H9 (cell line): ENCODE measurements around the gene FCRL5. TPM values are rescaled to one million over a fixed set of nuclear protein-coding genes. Genes with fewer than 3 reads are reported as not detected.

Source experiments
- DNase-seq: peaks from one replicate; pipeline ENCODE4 v3.0.0-alpha.2; 2017
- H2AFZ ChIP-seq: one replicate; pipeline ENCODE4 v1.6.1; 2013; ENCODE audit warnings: mild to moderate bottlenecking, low read length, control low read depth, moderate library complexity
- H2AK5ac ChIP-seq: 2 replicates; pipeline ENCODE4 v1.6.1; 2013; ENCODE audit warnings: low read length, control low read depth, mixed read lengths; ENCODE audit not compliant: insufficient read length
- H2BK120ac ChIP-seq: one replicate; pipeline ENCODE4 v1.6.1; 2013; ENCODE audit warnings: low read depth, mild to moderate bottlenecking, low read length, control low read depth, inconsistent platforms; ENCODE audit not compliant: poor library complexity, severe bottlenecking
- H2BK12ac ChIP-seq: 2 replicates; pipeline ENCODE4 v1.6.1; 2013; ENCODE audit warnings: low read length, control low read depth, mixed read lengths, low read depth; ENCODE audit not compliant: insufficient read length
- H2BK15ac ChIP-seq: 2 replicates; pipeline ENCODE4 v1.6.1; 2013; ENCODE audit warnings: low read depth, low read length, control low read depth
- H2BK20ac ChIP-seq: one replicate; pipeline ENCODE4 v1.6.1; 2013; ENCODE audit warnings: low read depth, mild to moderate bottlenecking, low read length, control low read depth, inconsistent platforms; ENCODE audit not compliant: poor library complexity, severe bottlenecking
- H2BK5ac ChIP-seq: 2 replicates; pipeline ENCODE4 v1.6.1; 2013; ENCODE audit warnings: low read length, control low read depth, mixed read lengths; ENCODE audit not compliant: insufficient read length
- H3K14ac ChIP-seq: 2 replicates; pipeline ENCODE4 v1.6.1; 2013; ENCODE audit warnings: low read length, control low read depth; ENCODE audit not compliant: insufficient read depth
- H3K18ac ChIP-seq: 2 replicates; pipeline ENCODE4 v1.6.1; 2013; ENCODE audit warnings: low read depth, mild to moderate bottlenecking, mixed read lengths, low read length, control low read depth; ENCODE audit not compliant: insufficient read length
- H3K23ac ChIP-seq: 2 replicates; pipeline ENCODE4 v1.6.1; 2013; ENCODE audit warnings: low read length, control low read depth, mixed read lengths, low read depth; ENCODE audit not compliant: insufficient read length
- H3K23me2 ChIP-seq: 2 replicates; pipeline ENCODE4 v1.6.1; 2013; ENCODE audit warnings: low read depth, mild to moderate bottlenecking, mixed read lengths, low read length, control low read depth; ENCODE audit not compliant: insufficient read length, poor library complexity, severe bottlenecking
- H3K27ac ChIP-seq: 2 replicates; pipeline ENCODE4 v1.5.1; 2013; ENCODE audit warnings: low read length, control low read depth, mixed read lengths, low read depth; ENCODE audit not compliant: insufficient read length
- H3K27me3 ChIP-seq: 2 replicates; pipeline ENCODE4 v1.6.1; 2013; ENCODE audit warnings: low read length, control low read depth, inconsistent platforms; ENCODE audit not compliant: insufficient read depth
- H3K4ac ChIP-seq: 2 replicates; pipeline ENCODE4 v1.6.1; 2013; ENCODE audit warnings: low read depth, mild to moderate bottlenecking, control low read depth, inconsistent platforms, low read length, moderate library complexity
- H3K4me1 ChIP-seq: 2 replicates; pipeline ENCODE4 v1.6.1; 2013; ENCODE audit warnings: low read length, control low read depth, inconsistent platforms; ENCODE audit not compliant: insufficient read depth
- H3K4me2 ChIP-seq: 2 replicates; pipeline ENCODE4 v1.6.1; 2013; ENCODE audit warnings: low read length, control low read depth, mixed read lengths; ENCODE audit not compliant: insufficient read length, insufficient read depth
- H3K56ac ChIP-seq: 2 replicates; pipeline ENCODE4 v1.6.1; 2013; ENCODE audit warnings: low read depth, mild to moderate bottlenecking, mixed read lengths, low read length, control low read depth; ENCODE audit not compliant: insufficient read length
- H3K79me1 ChIP-seq: 2 replicates; pipeline ENCODE4 v1.6.1; 2013; ENCODE audit warnings: low read depth, mild to moderate bottlenecking, moderate library complexity, low read length, control low read depth, inconsistent platforms; ENCODE audit not compliant: insufficient read depth, poor library complexity, severe bottlenecking
- H3K79me2 ChIP-seq: 2 replicates; pipeline ENCODE4 v1.6.1; 2013; ENCODE audit warnings: low read length, control low read depth, inconsistent platforms; ENCODE audit not compliant: insufficient read depth
- H3K9ac ChIP-seq: 2 replicates; pipeline ENCODE4 v1.6.1; 2013; ENCODE audit warnings: low read length, control low read depth, mixed read lengths; ENCODE audit not compliant: insufficient read length; ENCODE audit errors: extremely low read depth
- H3K9me3 ChIP-seq: one replicate; pipeline ENCODE4 v1.6.1; 2013; ENCODE audit warnings: low read depth, low read length, inconsistent platforms; ENCODE audit not compliant: control insufficient read depth
- H3T11ph ChIP-seq: one replicate; pipeline ENCODE4 v1.6.1; 2013; ENCODE audit warnings: mild to moderate bottlenecking, low read length, control low read depth, inconsistent platforms
- H4K20me1 ChIP-seq: one replicate; pipeline ENCODE4 v1.6.1; 2013; ENCODE audit not compliant: control insufficient read depth, insufficient read length, insufficient read depth
- H4K5ac ChIP-seq: 2 replicates; pipeline ENCODE4 v1.6.1; 2013; ENCODE audit warnings: low read depth, mild to moderate bottlenecking, mixed read lengths, low read length, control low read depth; ENCODE audit not compliant: insufficient read length
- H4K8ac ChIP-seq: replicated peaks from 2 replicates; pipeline ENCODE4 v1.6.1; 2013; ENCODE audit warnings: low read length, control low read depth, mixed read lengths, low read depth; ENCODE audit not compliant: insufficient read length
- H4K91ac ChIP-seq: 2 replicates; pipeline ENCODE4 v1.6.1; 2013; ENCODE audit warnings: low read depth, mild to moderate bottlenecking, moderate library complexity, mixed read lengths, low read length, control low read depth; ENCODE audit not compliant: insufficient read length
- H3K27ac Mint-ChIP-seq, 3 experiments: 2 replicates in 2 of 3; 3 replicates in 1 of 3; pipeline ENCODE4 v1.8.0; 2020 to 2021; ENCODE audit warnings: mixed read lengths in 3 of 3, mild to moderate bottlenecking in 1 of 3, moderate library complexity in 1 of 3
- H3K27me3 Mint-ChIP-seq: 2 replicates; pipeline ENCODE4 v1.8.0; 2021; ENCODE audit warnings: low read depth, mild to moderate bottlenecking, moderate library complexity, mixed read lengths
- H3K36me3 Mint-ChIP-seq, 3 experiments: 2 replicates in 2 of 3; 3 replicates in 1 of 3; pipeline ENCODE4 v1.8.0; 2020 to 2021; ENCODE audit warnings: low read depth in 3 of 3, mixed read lengths in 3 of 3; ENCODE audit not compliant: insufficient read depth in 1 of 3
- H3K4me1 Mint-ChIP-seq, 2 experiments: 2 replicates each; pipeline ENCODE4 v1.8.0; 2020; ENCODE audit warnings: mixed read lengths in 2 of 2
- H3K4me3 Mint-ChIP-seq, 2 experiments: 2 replicates in 1 of 2; 3 replicates in 1 of 2; pipeline ENCODE4 v1.8.0; 2020 to 2021; ENCODE audit warnings: mild to moderate bottlenecking in 2 of 2, mixed read lengths in 2 of 2, moderate library complexity in 1 of 2
- H3K9me3 Mint-ChIP-seq, 2 experiments: 2 replicates in 1 of 2; 3 replicates in 1 of 2; pipeline ENCODE4 v1.8.0; 2020; ENCODE audit warnings: mild to moderate bottlenecking in 2 of 2, mixed read lengths in 2 of 2, moderate library complexity in 1 of 2
- WGBS: extraction: QIAGEN DNeasy Blood & Tissue Kit; methylation state at CpG from one replicate; pipeline ENCODE4 v1.1.7; 2013; ENCODE audit warnings: missing lambda C conversion rate, low lambda C conversion rate, mixed read lengths; ENCODE audit not compliant: insufficient read length; ENCODE audit errors: extremely low coverage; 5-methylcytosine and 5-hydroxymethylcytosine counted together
- total RNA-seq: library from RNA; stranded (reverse); gene quantifications from 2 replicates; pipeline ENCODE4 v1.2.1, GENCODE V29; 2021
- TF ChIP-seq, protein P1 (sequence below): fragments of 200-600 bp; sonication (generic); conservative IDR thresholded peaks from 3 replicates; pipeline ENCODE4 v1.8.0; 2021; ENCODE audit warnings: antibody characterized with exemption, mild to moderate bottlenecking

The FCRL5 gene
- total RNA-seq, 1 experiment from 2014 or later = 0.98 TPM

- no peak overlapping the region for H4K8ac ChIP-seq
- peaks cover 7% of the 10 kb centered on the region for H3K9me3 ChIP-seq
- H4K20me1 ChIP-seq = no peaks in the 10 kb centered on the region
- no peaks in the 10 kb centered on the region for H3K27me3 ChIP-seq
- TF ChIP-seq, protein P1, sequence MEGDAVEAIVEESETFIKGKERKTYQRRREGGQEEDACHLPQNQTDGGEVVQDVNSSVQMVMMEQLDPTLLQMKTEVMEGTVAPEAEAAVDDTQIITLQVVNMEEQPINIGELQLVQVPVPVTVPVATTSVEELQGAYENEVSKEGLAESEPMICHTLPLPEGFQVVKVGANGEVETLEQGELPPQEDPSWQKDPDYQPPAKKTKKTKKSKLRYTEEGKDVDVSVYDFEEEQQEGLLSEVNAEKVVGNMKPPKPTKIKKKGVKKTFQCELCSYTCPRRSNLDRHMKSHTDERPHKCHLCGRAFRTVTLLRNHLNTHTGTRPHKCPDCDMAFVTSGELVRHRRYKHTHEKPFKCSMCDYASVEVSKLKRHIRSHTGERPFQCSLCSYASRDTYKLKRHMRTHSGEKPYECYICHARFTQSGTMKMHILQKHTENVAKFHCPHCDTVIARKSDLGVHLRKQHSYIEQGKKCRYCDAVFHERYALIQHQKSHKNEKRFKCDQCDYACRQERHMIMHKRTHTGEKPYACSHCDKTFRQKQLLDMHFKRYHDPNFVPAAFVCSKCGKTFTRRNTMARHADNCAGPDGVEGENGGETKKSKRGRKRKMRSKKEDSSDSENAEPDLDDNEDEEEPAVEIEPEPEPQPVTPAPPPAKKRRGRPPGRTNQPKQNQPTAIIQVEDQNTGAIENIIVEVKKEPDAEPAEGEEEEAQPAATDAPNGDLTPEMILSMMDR = peak; percentile 85
- no peak overlapping the region for H3K56ac ChIP-seq
- H2BK20ac ChIP-seq = no peak overlapping the region
- Mint-ChIP-seq H3K36me3 (no peaks in the 10 kb centered on the region; a peak in 1 of 7 replicates), H3K4me1 (peaks cover 4 to 6% of the 10 kb centered on the region in 2 experiments), H3K4me3 (no peak overlapping the region), H3K27ac (peak overlapping the region in 1 of 3 experiments; percentile 52; a peak in 1 of 7 replicates), H3K27me3 (no peaks in the 10 kb centered on the region; the same call in 1 of the 2 replicates), H3K9me3 (no peaks in the 10 kb centered on the region; a peak in 1 of 5 replicates)
- H3K14ac ChIP-seq = no peak overlapping the region
- H4K91ac ChIP-seq = no peak overlapping the region
- H2AK5ac ChIP-seq = no peak overlapping the region
- H3K23ac ChIP-seq = no peak overlapping the region
- no peak overlapping the region for H3K9ac ChIP-seq
- H2AFZ ChIP-seq = no peak overlapping the region
- no peak overlapping the region for H2BK120ac ChIP-seq
- no peak overlapping the region for H3K18ac ChIP-seq
- no peak overlapping the region for H3K27ac ChIP-seq
- H3K79me2 ChIP-seq = no peaks in the 10 kb centered on the region
- no peak overlapping the region for H4K5ac ChIP-seq
- H2BK5ac ChIP-seq = no peak overlapping the region
- no CpG with 5 or more reads among the region's 5 CpGs for WGBS
- no peaks in the 10 kb centered on the region for H3K23me2 ChIP-seq
- no peak for DNase-seq
- H3K79me1 ChIP-seq = no peaks in the 10 kb centered on the region
- no peak overlapping the region for H2BK15ac ChIP-seq
- H2BK12ac ChIP-seq = no peak overlapping the region
- H3K4me1 ChIP-seq = no peaks in the 10 kb centered on the region
- no peak overlapping the region for H3K4ac ChIP-seq
- H3T11ph ChIP-seq = no peak overlapping the region
- no peak overlapping the region for H3K4me2 ChIP-seq
These were observed 56.2 kb downstream of the FCRL5 start for GRCh38 chr1:157496121-157496526.
